DMS 273 treated with DMSO at 0.1 percent for 48 hours (cell line): ENCODE results near the gene NEK6.

Experiments used
- DNase-seq: peaks from one replicate; lab custom pipeline; 2025; lab: John Stamatoyannopoulos, UW

Gene NEK6

GRCh38 chr9:124354346-124355038 lies 96.7 kb downstream of the NEK6 start:
- no peak for DNase-seq

GRCh38 chr9:124355039-124355940 lies 97.5 kb downstream of the NEK6 start:
- no peak for DNase-seq

- no peak for DNase-seq
Measured at GRCh38 chr9:124355941-124356744, 98.4 kb downstream of the NEK6 start.

DNA sequence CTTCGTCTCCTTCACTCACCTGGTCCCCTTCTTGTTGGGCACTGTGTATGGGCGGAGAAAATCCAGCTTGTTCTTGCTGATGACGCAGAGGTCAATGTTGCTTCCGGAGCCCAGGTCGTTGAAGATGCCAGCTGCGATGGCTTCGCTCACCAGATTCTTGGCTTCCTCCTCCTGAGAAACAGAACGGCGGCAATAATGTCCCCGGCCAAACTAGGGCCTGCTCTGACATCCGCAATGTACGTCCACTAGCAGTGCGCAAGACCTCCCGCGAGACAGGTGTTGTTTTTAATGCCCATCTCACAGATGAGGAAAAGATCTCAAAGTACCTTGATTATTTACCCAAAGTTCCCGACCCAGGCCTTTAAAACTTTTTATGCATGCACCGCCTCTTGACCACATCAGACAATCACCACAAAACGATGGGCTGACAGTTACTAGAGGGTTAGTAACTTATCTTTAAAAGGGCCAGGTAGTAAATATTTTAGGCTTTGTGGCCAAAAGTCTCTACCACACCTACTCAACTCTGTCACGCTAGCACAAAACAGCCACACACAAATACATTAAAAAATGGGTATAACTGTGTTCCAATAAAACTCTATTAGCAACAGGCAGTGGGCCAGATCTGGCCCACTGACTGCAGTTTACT lies 99.1 kb downstream of the NEK6 start:
- no peak for DNase-seq

DNA sequence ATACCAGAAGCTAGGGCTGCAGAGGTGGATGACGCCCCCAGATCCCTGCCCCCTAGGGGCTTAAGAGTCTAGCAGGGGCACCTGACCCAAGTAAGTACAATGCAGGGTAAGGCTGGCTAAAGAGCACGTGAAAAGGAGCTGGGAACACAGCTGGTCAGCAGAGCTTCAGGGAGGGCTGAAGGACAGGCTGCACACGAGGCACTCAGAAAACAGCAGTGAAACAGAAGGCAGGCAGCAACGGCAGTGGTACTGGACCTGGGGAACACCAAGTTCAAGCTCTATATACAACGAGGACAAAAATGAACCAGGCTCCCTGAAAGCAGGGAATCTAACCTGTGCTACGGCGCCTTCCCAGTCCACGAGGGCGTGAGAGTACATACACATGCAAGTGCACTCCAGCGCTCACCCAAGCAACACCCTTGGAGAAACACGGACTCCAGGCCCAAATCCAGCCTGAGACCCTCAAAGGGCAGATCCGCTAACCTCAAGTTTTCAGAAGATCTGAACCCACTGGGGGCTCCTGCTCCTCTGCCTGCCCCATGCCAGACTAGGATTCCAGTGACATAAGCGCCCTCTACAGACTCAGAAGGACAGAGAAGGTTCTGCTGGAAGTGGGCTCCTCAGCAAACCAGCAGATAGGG lies 100.1 kb downstream of the NEK6 start:
- DNase-seq, result no peak

DNA sequence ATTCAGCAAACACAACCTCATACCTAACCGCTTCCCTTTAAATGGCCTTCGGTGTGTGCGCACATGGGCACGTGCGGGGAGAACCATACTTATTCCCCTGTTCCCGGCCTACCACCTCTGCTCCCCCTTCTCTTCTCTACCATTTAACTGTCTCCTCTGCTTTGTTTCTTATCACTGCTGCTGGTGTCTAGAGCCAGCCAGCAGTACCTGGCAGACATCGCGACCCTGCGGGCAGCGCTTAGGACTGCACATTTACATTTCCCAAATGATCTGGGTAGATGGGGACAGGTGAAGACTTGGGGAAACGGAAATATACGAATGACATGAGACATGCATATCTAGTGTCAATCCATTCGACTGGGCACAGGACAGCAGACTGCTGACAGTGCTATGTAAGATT lies 100.9 kb downstream of the NEK6 start:
- no peak for DNase-seq

- no peak for DNase-seq
Measured at GRCh38 chr9:124359426-124359825, 101.7 kb downstream of the NEK6 start.

DNA sequence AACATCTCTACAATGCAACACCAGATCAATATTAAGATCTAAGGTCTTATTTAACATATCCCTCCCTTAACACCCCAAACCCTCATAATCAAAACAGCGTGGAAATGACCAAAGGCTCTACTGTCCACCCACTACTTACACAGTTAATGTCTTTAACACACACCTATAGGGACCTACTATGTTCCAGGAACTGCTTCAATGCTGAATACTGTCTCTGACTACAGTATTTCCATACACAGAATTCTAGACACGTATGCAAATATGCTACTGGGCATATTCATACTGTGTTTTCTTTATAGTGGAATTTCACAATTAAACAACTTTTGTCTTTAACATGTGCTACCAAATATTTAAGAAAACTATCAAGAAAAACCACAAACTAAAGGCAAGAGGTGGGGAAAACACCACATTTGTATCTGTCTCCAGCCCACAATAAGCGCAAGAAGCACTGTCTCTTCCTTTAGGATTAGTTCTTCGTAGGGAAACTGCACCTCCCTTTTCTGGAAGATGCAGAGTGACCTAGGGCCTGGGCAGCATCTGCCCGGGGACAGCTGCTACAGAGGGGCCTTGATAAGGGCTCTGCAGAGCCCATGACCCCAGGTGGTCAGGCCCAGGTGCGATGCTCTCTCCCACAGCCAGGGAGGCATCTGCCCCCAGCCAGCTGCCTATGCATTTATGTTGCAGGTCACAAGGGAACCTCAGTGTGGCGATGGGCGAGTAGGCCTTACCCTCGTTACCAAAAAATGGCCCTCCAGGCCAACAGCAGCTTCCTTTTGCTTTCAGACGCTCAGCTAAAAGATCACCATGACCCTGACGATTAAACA lies 102.3 kb downstream of the NEK6 start:
- no peak for DNase-seq

DNA sequence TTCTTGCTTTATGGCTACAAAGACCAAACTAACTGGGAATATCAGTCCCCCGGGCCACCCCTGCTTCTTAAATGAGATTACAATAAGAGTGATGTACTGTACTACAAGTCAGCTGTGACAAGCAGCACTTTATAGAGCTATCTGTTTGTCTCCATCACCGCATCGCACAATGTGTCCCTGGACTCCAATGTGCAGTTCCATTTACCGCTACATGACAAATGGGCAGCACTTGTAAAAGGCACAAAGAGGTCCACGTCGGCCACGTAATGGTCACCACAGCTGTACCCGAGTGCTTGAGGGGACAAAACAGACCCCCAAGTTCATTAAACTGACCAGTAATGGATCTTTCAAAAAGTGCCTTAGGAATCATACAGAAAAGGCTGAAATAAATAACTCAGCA lies 103.4 kb downstream of the NEK6 start:
- no peak for DNase-seq

DNA sequence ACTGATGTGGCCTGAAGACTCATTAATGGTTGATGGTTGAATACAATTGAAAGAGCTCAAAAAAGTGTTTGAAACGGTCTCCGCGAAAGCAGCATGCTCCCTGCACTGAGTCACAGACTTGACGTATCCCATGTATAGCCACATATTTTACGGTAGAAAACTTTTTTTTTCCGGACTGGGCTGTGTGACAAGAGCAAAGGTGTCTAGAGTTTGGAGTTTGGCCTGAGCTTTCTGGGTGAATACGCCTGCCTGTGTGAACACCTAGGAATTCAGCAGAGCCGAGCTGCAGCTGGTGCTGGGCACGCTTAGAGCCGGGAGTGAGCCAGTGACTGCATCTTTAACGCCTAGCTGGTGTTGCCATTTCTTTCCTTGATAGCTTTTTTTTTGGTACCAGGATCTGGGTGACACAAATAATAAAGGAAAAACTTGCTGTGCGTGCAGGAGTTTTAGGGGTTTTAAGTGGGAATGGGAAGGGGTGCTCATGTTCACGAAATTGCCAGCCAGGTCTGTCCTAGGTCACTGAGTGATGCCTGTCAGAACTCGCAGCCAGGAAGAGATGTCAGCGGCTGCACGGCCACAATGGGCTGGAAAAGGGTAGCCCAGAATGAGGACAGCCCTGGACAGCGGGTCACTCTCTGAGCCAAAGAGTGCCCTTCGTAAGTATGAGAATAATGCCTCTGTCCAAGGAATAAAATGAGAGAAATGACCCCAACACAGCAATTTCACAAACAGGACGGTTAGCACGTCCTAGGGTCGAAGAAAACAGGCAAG lies 105.8 kb downstream of the NEK6 start:
- DNase-seq, result no peak

DNA sequence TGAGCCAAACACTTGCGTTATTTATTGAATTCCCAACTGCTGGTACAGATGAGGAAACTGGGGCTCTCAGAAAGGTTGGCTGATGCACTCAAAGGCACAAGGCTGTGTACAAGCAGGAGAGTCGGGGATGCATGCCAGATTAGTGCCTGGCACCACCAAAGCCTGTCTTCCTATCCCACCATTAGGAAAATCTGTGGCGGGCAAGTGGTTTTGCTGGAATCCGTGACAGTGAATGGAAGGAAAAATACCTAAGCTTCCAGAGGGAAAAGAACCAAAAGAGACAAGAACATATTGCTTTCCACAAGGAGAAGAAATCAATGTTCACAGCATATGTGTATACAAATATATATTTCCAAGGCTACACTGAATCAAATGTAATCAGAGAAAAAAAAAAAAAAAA lies 106.4 kb downstream of the NEK6 start:
- DNase-seq, result no peak

- no peak for DNase-seq
Measured at GRCh38 chr9:124365036-124365435, 107.3 kb downstream of the NEK6 start.

- no peak for DNase-seq
Measured at GRCh38 chr9:124366476-124367220, 108.9 kb downstream of the NEK6 start.

DNA sequence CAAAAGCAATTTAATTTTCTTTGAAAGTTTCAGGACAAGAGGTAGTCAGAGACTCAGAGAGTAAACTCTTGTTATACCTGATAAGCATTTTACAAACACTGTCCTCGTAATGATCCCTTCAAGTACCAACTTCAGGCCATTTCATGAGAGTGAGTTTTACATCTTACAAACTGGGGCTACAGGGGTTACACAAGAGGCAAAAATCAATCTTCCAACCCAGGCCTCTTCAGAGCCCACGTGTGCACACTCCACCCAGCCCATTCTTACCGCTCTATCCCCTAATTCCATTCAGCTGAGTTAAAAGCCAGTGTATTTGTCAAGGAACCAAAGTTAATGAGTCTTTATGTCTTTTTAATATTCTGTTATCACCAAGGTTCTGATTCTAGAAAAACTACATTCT lies 110.9 kb downstream of the NEK6 start:
- DNase-seq, result no peak

GRCh38 chr9:124369231-124369797 lies 111.6 kb downstream of the NEK6 start:
- no peak for DNase-seq

- no peak for DNase-seq
Measured at GRCh38 chr9:124370896-124371582, 113.3 kb downstream of the NEK6 start.

DNA sequence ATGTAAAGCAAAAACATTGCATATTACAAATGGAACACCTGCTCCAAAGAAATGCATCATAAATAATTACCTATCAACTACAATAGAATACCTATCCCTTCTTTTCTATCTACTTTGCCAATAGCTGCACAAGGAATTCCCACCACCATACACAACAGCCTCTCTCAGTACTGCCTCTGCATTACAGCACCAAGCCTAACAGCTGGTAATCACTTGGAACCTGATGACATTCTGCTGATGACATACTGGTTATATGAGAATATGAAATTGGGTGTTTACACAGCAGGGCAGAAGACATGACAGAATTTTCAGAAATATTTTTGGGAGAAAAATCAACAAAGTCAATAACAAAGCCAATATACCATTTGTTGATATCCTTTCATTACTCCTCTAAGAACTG lies 114.3 kb downstream of the NEK6 start:
- DNase-seq, result no peak

- no peak for DNase-seq
Measured at GRCh38 chr9:124373386-124373785, 115.6 kb downstream of the NEK6 start.
